AG04450 (cell line): Measurements from ENCODE around the gene NRG3. TPM values are rescaled to one million over a fixed set of nuclear protein-coding genes. Genes with fewer than 3 reads are reported as not detected.

ENCODE experiments used
- CTCF ChIA-PET: fragments of 300-600, 350-600 bp; formaldehyde crosslinking; extraction: SDS; loops from one replicate; lab custom pipeline; 2022; ENCODE audit warnings: antibody characterized with exemption, inconsistent platforms; lab: Charles Lee
- POLR2A ChIA-PET: fragments of 350-600 bp; formaldehyde crosslinking; extraction: SDS; loops from one replicate; lab custom pipeline; 2021; ENCODE audit warnings: antibody characterized with exemption, inconsistent platforms; lab: Yijun Ruan, JAX
- DNase-seq: peaks from one replicate; pipeline ENCODE4 v3.0.0-alpha.2; 2011; ENCODE audit warnings: low read depth, low spot score
- H3K27ac ChIP-seq: one replicate; pipeline ENCODE4 v1.5.1; 2012; ENCODE audit warnings: low read depth, low read length, control low read depth
- H3K27me3 ChIP-seq: one replicate; pipeline ENCODE4 v1.6.0; 2012; ENCODE audit warnings: low read length; ENCODE audit not compliant: control insufficient read depth, insufficient read depth
- H3K4me3 ChIP-seq: 2 replicates; pipeline ENCODE4 v1.5.1; 2011; ENCODE audit warnings: mild to moderate bottlenecking, low read depth, low read length, control low read depth
- H3K9me3 ChIP-seq: 2 replicates; pipeline ENCODE4 v1.5.1; 2012; ENCODE audit warnings: low read length; ENCODE audit not compliant: control insufficient read depth, insufficient read depth
- polyA plus RNA-seq: library from polyadenylated mRNA; depleted of rRNA; stranded (reverse); fragments of >200 nt; gene quantifications from 2 replicates; pipeline ENCODE4 v1.2.3, GENCODE V29; 2011
- TF ChIP-seq, protein P1 (sequence below): IDR thresholded peaks from 2 replicates; pipeline ENCODE4 v1.5.1; 2011; ENCODE audit warnings: low read depth, low read length, control low read depth, inconsistent platforms

NRG3 gene
- polyA plus RNA-seq, 1 experiment, result not detected

DNA sequence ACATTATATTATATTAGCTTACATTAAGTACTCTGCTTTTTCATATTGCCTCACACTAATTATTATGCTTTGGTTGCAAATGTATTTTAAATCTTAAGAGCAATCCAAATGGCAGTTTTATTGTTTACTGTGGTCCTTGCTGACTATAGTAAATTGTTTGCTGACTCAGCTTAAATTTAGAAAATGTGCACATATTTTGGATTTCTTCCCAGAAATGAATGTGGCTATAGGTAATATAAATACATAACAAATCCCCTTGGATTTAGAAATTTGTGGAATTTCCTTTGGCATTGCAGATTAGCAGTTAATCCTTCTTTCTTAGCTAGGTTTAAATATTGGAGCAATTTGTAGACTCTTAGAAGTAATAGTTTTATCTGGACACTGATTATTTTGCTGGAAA lies 565.8 kb downstream of the NRG3 start:
- Histone ChIP-seq H3K9me3 (peaks cover 10% of the 10 kb centered on the region), H3K27ac (no peak overlapping the region), H3K4me3 (no peak overlapping the region), H3K27me3 (no peaks in the 10 kb centered on the region)
- ChIA-PET POLR2A (no interaction called here), CTCF (no interaction called here)
- TF ChIP-seq, protein P1, sequence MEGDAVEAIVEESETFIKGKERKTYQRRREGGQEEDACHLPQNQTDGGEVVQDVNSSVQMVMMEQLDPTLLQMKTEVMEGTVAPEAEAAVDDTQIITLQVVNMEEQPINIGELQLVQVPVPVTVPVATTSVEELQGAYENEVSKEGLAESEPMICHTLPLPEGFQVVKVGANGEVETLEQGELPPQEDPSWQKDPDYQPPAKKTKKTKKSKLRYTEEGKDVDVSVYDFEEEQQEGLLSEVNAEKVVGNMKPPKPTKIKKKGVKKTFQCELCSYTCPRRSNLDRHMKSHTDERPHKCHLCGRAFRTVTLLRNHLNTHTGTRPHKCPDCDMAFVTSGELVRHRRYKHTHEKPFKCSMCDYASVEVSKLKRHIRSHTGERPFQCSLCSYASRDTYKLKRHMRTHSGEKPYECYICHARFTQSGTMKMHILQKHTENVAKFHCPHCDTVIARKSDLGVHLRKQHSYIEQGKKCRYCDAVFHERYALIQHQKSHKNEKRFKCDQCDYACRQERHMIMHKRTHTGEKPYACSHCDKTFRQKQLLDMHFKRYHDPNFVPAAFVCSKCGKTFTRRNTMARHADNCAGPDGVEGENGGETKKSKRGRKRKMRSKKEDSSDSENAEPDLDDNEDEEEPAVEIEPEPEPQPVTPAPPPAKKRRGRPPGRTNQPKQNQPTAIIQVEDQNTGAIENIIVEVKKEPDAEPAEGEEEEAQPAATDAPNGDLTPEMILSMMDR, result no peak
- no peak for DNase-seq

- Histone ChIP-seq H3K9me3 (peaks cover 10% of the 10 kb centered on the region), H3K4me3 (no peak overlapping the region), H3K27ac (no peak overlapping the region), H3K27me3 (no peaks in the 10 kb centered on the region)
- ChIA-PET CTCF (no interaction called here), POLR2A (no interaction called here)
- TF ChIP-seq, protein P1, result no peak
- no peak for DNase-seq
Observed at GRCh38 chr10:82452046-82452445, 577.1 kb downstream of the NRG3 start.

GRCh38 chr10:82452676-82453075 lies 577.7 kb downstream of the NRG3 start:
- H3K9me3 ChIP-seq, result peaks cover 13% of the 10 kb centered on the region
- H3K27me3 ChIP-seq, result no peaks in the 10 kb centered on the region
- no peak overlapping the region for H3K4me3 ChIP-seq
- no peak overlapping the region for H3K27ac ChIP-seq
- TF ChIP-seq, protein P1, result no peak
- ChIA-PET POLR2A (no interaction called here), CTCF (no interaction called here)
- no peak for DNase-seq

DNA sequence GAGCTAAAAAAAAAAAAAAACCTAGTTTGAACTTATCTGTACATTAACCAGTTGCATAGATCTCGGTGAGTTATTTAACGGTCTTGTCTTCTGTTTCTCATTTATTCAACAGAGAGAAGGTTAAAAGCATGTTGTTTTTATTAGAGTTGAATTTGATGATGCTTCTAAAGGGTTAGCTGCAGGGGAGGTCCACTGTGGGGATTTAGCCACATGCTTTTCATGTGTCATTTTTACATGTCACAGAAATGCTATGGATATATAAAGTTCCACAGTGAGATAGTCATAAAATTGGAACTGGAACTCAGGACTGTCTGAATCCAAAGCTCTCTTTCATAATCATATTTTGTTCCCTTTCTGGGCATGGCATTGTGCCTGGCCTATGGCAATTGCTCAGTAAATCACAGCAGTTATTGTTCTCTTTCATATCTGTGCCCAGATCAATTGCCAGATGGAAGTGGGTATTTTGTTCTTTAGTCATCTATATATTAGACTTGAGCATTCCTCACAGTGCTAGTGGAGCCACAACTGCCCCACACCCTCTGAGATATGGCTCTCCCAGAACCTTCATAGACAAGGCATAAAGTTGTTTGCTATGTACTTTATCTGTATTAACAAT lies 578.8 kb downstream of the NRG3 start:
- POLR2A ChIA-PET, result no interaction called here
- CTCF ChIA-PET, result no interaction called here
- no peaks in the 10 kb centered on the region for H3K27me3 ChIP-seq
- no peak overlapping the region for H3K4me3 ChIP-seq
- peaks cover 14% of the 10 kb centered on the region for H3K9me3 ChIP-seq
- no peak for DNase-seq
- H3K27ac ChIP-seq, result no peak overlapping the region
- TF ChIP-seq, protein P1, result no peak

DNA sequence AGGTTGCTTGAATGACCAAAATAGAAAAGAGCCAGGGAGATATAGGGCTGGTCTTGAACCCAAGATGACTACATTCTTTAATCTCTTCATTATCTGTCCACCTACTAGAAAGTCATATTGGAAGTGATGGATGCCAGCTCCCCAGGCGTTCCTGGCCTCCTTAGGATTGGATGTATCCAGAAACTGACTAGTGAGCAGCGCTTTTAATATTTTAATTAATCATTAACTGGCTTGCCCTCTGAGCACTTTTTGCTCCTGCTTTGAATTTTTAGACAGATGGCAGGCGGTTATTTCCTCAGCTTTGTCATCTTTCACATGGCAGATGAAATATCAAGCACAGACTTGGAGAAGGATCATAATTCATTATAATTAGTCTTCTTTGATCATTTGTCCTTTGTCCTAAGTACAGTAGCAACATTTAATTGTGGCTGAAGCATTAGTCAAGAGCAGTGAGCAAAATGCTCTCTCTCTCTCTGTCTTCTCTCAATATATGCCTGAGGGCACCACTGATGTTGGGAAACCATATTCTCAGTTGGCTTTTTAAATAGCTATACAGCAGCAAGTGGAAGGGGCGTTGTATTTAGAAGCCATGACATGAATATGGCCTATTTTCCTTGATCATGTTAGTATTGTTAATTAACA lies 588.0 kb downstream of the NRG3 start:
- H3K27ac ChIP-seq, result no peak overlapping the region

More for the DNA sequence above, 588.0 kb downstream of the NRG3 start:
- TF ChIP-seq, protein P1, result no peak
- Histone ChIP-seq H3K9me3 (peaks cover 38% of the 10 kb centered on the region), H3K27me3 (no peaks in the 10 kb centered on the region), H3K4me3 (no peak overlapping the region)
- no peak for DNase-seq
- POLR2A ChIA-PET, result no interaction called here
- CTCF ChIA-PET, result no interaction called here
